Loucy (cell line): Measurements from ENCODE around the gene JPH3.

ENCODE experiments used
- H2AFZ ChIP-seq: fragments of 200-600 bp; sonication (generic); 2 replicates; pipeline ENCODE4 v1.6.0; 2016; ENCODE audit warnings: antibody characterized with exemption, mild to moderate bottlenecking, low read length, moderate library complexity
- H3F3A ChIP-seq: fragments of 200-600 bp; 2 replicates; pipeline ENCODE4 v1.6.0; 2016; ENCODE audit warnings: antibody characterized with exemption, low read depth, mild to moderate bottlenecking
- H3K27me3 ChIP-seq: fragments of 200-600 bp; sonication (generic); 2 replicates; pipeline ENCODE4 v1.6.1; 2014; ENCODE audit warnings: low read length, mild to moderate bottlenecking; ENCODE audit not compliant: insufficient read depth, poor library complexity, severe bottlenecking
- H3K36me3 ChIP-seq: fragments of 200-600 bp; sonication (generic); 2 replicates; pipeline ENCODE4 v1.6.1; 2016; ENCODE audit warnings: low read length; ENCODE audit not compliant: insufficient read depth
- H3K4me1 ChIP-seq: fragments of 200-600 bp; sonication (generic); 2 replicates; pipeline ENCODE4 v1.5.1; 2014; ENCODE audit warnings: low read length, mild to moderate bottlenecking; ENCODE audit not compliant: insufficient read depth, poor library complexity, severe bottlenecking
- H3K4me2 ChIP-seq: fragments of 200-600 bp; sonication (generic); 2 replicates; pipeline ENCODE4 v1.6.0; 2014; ENCODE audit warnings: antibody characterized with exemption, low read length, low read depth, mild to moderate bottlenecking; ENCODE audit not compliant: poor library complexity, severe bottlenecking
- H3K4me3 ChIP-seq: fragments of 200-600 bp; sonication (generic); 2 replicates; pipeline ENCODE4 v1.5.1; 2014; ENCODE audit warnings: low read length, mild to moderate bottlenecking, mixed read lengths; ENCODE audit not compliant: poor library complexity, severe bottlenecking
- H3K79me2 ChIP-seq: fragments of 200-600 bp; sonication (generic); 2 replicates; pipeline ENCODE4 v1.6.1; 2014; ENCODE audit warnings: low read length; ENCODE audit not compliant: insufficient read depth
- H3K9ac ChIP-seq: fragments of 200-600 bp; sonication (generic); 2 replicates; pipeline ENCODE4 v1.6.0; 2014; ENCODE audit warnings: mild to moderate bottlenecking, low read depth, low read length, moderate library complexity; ENCODE audit not compliant: poor library complexity, severe bottlenecking
- H3K9me2 ChIP-seq: fragments of 200-600 bp; sonication (generic); replicated peaks from 2 replicates; pipeline ENCODE4 v1.6.1; 2016; ENCODE audit warnings: low read depth, low read length, mixed read lengths
- H3K9me3 ChIP-seq: fragments of 200-600 bp; sonication (generic); 2 replicates; pipeline ENCODE4 v1.6.1; 2014; ENCODE audit warnings: mild to moderate bottlenecking, antibody characterized with exemption, low read length, low read depth; ENCODE audit not compliant: insufficient read depth
- H4K20me1 ChIP-seq: fragments of 200-600 bp; sonication (generic); 2 replicates; pipeline ENCODE4 v1.6.0; 2014; ENCODE audit warnings: antibody characterized with exemption, low read length, mild to moderate bottlenecking; ENCODE audit not compliant: insufficient read depth, poor library complexity, severe bottlenecking
- EZH2phosphoT487 ChIP-seq: fragments of 200-600 bp; IDR thresholded peaks from 2 replicates; pipeline ENCODE4 v1.6.1; 2018; ENCODE audit warnings: antibody characterized with exemption, mild to moderate bottlenecking, moderate library complexity, borderline replicate concordance
- TF ChIP-seq, protein P1 (sequence below): fragments of 200-600 bp; sonication (generic); conservative IDR thresholded peaks from 2 replicates; pipeline ENCODE4 v1.5.1; 2014; ENCODE audit warnings: mild to moderate bottlenecking, antibody characterized with exemption, low read length

The JPH3 gene

GRCh38 chr16:87671715-87672270 is 69.5 kb downstream of the JPH3 start:
- no peak overlapping the region for H3K4me2 ChIP-seq
- no peak for TF ChIP-seq EZH2phosphoT487
- TF ChIP-seq, protein P1, sequence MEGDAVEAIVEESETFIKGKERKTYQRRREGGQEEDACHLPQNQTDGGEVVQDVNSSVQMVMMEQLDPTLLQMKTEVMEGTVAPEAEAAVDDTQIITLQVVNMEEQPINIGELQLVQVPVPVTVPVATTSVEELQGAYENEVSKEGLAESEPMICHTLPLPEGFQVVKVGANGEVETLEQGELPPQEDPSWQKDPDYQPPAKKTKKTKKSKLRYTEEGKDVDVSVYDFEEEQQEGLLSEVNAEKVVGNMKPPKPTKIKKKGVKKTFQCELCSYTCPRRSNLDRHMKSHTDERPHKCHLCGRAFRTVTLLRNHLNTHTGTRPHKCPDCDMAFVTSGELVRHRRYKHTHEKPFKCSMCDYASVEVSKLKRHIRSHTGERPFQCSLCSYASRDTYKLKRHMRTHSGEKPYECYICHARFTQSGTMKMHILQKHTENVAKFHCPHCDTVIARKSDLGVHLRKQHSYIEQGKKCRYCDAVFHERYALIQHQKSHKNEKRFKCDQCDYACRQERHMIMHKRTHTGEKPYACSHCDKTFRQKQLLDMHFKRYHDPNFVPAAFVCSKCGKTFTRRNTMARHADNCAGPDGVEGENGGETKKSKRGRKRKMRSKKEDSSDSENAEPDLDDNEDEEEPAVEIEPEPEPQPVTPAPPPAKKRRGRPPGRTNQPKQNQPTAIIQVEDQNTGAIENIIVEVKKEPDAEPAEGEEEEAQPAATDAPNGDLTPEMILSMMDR, result no peak
- H3K36me3 ChIP-seq, result no peaks in the 10 kb centered on the region
- H3K9me3 ChIP-seq, result no peaks in the 10 kb centered on the region
- no peaks in the 10 kb centered on the region for H3K9me2 ChIP-seq
- H3K79me2 ChIP-seq, result no peaks in the 10 kb centered on the region
- no peaks in the 10 kb centered on the region for H3F3A ChIP-seq
- H2AFZ ChIP-seq, result no peak overlapping the region
- no peaks in the 10 kb centered on the region for H3K4me1 ChIP-seq
- H3K27me3 ChIP-seq, result no peaks in the 10 kb centered on the region
- H3K4me3 ChIP-seq, result no peak overlapping the region
- no peak overlapping the region for H3K9ac ChIP-seq
- no peaks in the 10 kb centered on the region for H4K20me1 ChIP-seq

- no peak overlapping the region for H3K4me2 ChIP-seq
Observed at GRCh38 chr16:87674419-87674818, 72.1 kb downstream of the JPH3 start.

GRCh38 chr16:87675111-87675719 is 72.9 kb downstream of the JPH3 start:
- no peak overlapping the region for H2AFZ ChIP-seq
- no peak overlapping the region for H3K4me2 ChIP-seq
- H3K9ac ChIP-seq, result no peak overlapping the region
- H3K36me3 ChIP-seq, result no peaks in the 10 kb centered on the region
- H3K4me1 ChIP-seq, result no peaks in the 10 kb centered on the region
- H3K4me3 ChIP-seq, result no peak overlapping the region
- H3K9me2 ChIP-seq, result no peaks in the 10 kb centered on the region
- no peaks in the 10 kb centered on the region for H4K20me1 ChIP-seq
- H3K27me3 ChIP-seq, result no peaks in the 10 kb centered on the region
- no peaks in the 10 kb centered on the region for H3F3A ChIP-seq
- no peaks in the 10 kb centered on the region for H3K9me3 ChIP-seq
- no peak for TF ChIP-seq EZH2phosphoT487
- TF ChIP-seq, protein P1, result no peak
- H3K79me2 ChIP-seq, result no peaks in the 10 kb centered on the region

More at GRCh38 chr16:87674419-87674818, 72.1 kb downstream of the JPH3 start:
- Histone ChIP-seq H3K9ac (no peak overlapping the region), H3K9me2 (no peaks in the 10 kb centered on the region), H2AFZ (no peak overlapping the region), H3F3A (no peaks in the 10 kb centered on the region), H3K79me2 (no peaks in the 10 kb centered on the region), H4K20me1 (no peaks in the 10 kb centered on the region), H3K4me3 (no peak overlapping the region), H3K9me3 (no peaks in the 10 kb centered on the region), H3K4me1 (no peaks in the 10 kb centered on the region), H3K36me3 (no peaks in the 10 kb centered on the region), H3K27me3 (no peaks in the 10 kb centered on the region)
- TF ChIP-seq, protein P1, result no peak
- no peak for TF ChIP-seq EZH2phosphoT487
